Skeletal muscle tissue (tissue), 4 donors: ENCODE results near the gene FUCA1. TPM values are rescaled to one million over a fixed set of nuclear protein-coding genes. Genes with fewer than 3 reads are reported as not detected.

Experiments
- H3K27ac ChIP-seq: one replicate; pipeline ENCODE4 v1.7.0; 2013; ENCODE audit warnings: mild to moderate bottlenecking, low read depth, low read length, inconsistent platforms
- H3K27me3 ChIP-seq, 3 donors: one replicate each; pipeline ENCODE4 v1.7.0; 2013; ENCODE audit warnings: low read length in 3 of 3; ENCODE audit not compliant: control insufficient read depth in 3 of 3, insufficient read depth in 3 of 3
- H3K36me3 ChIP-seq, 3 donors: one replicate each; pipeline ENCODE4 v1.7.0; 2013; ENCODE audit warnings: low read length in 3 of 3; ENCODE audit not compliant: control insufficient read depth in 3 of 3, insufficient read depth in 3 of 3
- H3K4me1 ChIP-seq, 3 donors: one replicate each; pipeline ENCODE4 v1.7.0; 2013; ENCODE audit warnings: low read length in 3 of 3, mild to moderate bottlenecking in 3 of 3; ENCODE audit not compliant: control insufficient read depth in 3 of 3, insufficient read depth in 3 of 3
- H3K4me3 ChIP-seq, 3 donors: one replicate each; pipeline ENCODE4 v1.7.0; 2013; ENCODE audit warnings: low read length in 3 of 3
- H3K9ac ChIP-seq, 3 donors: one replicate each; pipeline ENCODE4 v1.7.0; 2013; ENCODE audit warnings: low read length in 3 of 3, mild to moderate bottlenecking in 3 of 3, moderate library complexity in 2 of 3, low read depth in 1 of 3
- H3K9me3 ChIP-seq, 3 donors: one replicate each; pipeline ENCODE4 v1.7.0; 2013; ENCODE audit warnings: low read length in 3 of 3; ENCODE audit not compliant: control insufficient read depth in 3 of 3
- total RNA-seq: library from RNA; depleted of rRNA; stranded (reverse); fragments of >200 nt; gene quantifications from one replicate; pipeline ENCODE4 v1.2.3, GENCODE V29; 2014
- donor health status: Osteomylitis.

FUCA1 gene
- total RNA-seq, result 21.9 TPM

- H3K4me1 ChIP-seq, result peaks cover 20 to 36% (median 31%) of the 10 kb centered on the region in 3 donors
- peak within 1 kb of the TSS; percentile 74 for H3K27ac ChIP-seq
- H3K4me3 ChIP-seq, result peak within 1 kb of the TSS; percentile 88 to 91 (median 91)
- no peaks in the 10 kb centered on the region for H3K27me3 ChIP-seq
- H3K9me3 ChIP-seq, result no peaks in the 10 kb centered on the region
- H3K36me3 ChIP-seq, result peaks cover 6 to 12% (median 7%) of the 10 kb centered on the region in 3 donors
- H3K9ac ChIP-seq, result peak within 1 kb of the TSS; percentile 90 to 97 (median 95)
Observed at GRCh38 chr1:23867895-23868556, at the start of gene FUCA1. Gene FUCA1, minus strand, starts transcription at chr1:23868290. Its CDS starts 4 bp downstream, at chr1:23868286.

- H3K9ac ChIP-seq, result no peak overlapping the region
- no peak overlapping the region for H3K4me3 ChIP-seq
- peaks cover 10 to 13% (median 10%) of the 10 kb centered on the region in 3 donors for H3K4me1 ChIP-seq
- no peaks in the 10 kb centered on the region for H3K9me3 ChIP-seq
- H3K27me3 ChIP-seq, result no peaks in the 10 kb centered on the region
- no peak overlapping the region for H3K27ac ChIP-seq
- H3K36me3 ChIP-seq, result no peaks in the 10 kb centered on the region
Observed at GRCh38 chr1:23916209-23917131, 48.4 kb upstream of the FUCA1 start.

GRCh38 chr1:23915466-23915865, 47.4 kb upstream of the FUCA1 start:
- H3K4me1 ChIP-seq, result peaks cover 4 to 11% (median 7%) of the 10 kb centered on the region in 3 donors
- no peaks in the 10 kb centered on the region for H3K9me3 ChIP-seq
- H3K4me3 ChIP-seq, result no peak overlapping the region
- H3K9ac ChIP-seq, result no peak overlapping the region
- H3K36me3 ChIP-seq, result no peaks in the 10 kb centered on the region
- peaks cover 0 to 3% (median 2%) of the 10 kb centered on the region in 3 donors for H3K27me3 ChIP-seq
- no peak overlapping the region for H3K27ac ChIP-seq

- Histone ChIP-seq H3K9me3 (no peaks in the 10 kb centered on the region), H3K9ac (no peak overlapping the region), H3K4me1 (peaks cover 0 to 6% (median 3%) of the 10 kb centered on the region in 3 donors), H3K27ac (no peak overlapping the region), H3K27me3 (peaks cover 0 to 4% (median 3%) of the 10 kb centered on the region in 3 donors), H3K4me3 (no peak overlapping the region), H3K36me3 (no peaks in the 10 kb centered on the region)
Observed at GRCh38 chr1:23914921-23915320, 46.8 kb upstream of the FUCA1 start.

- no peaks in the 10 kb centered on the region for H3K9me3 ChIP-seq
- H3K36me3 ChIP-seq, result no peaks in the 10 kb centered on the region
- no peak within 1 kb of the TSS for H3K9ac ChIP-seq
- H3K4me3 ChIP-seq, result no peak within 1 kb of the TSS
- H3K27me3 ChIP-seq, result peaks cover 0 to 17% (median 8%) of the 10 kb centered on the region in 3 donors
- H3K27ac ChIP-seq, result no peak within 1 kb of the TSS
- peaks cover 0 to 4% (median 3%) of the 10 kb centered on the region in 3 donors for H3K4me1 ChIP-seq
Observed at GRCh38 chr1:23913212-23913880, 45.3 kb upstream of the FUCA1 start, which contains the start of gene CNR2. Gene CNR2, minus strand, starts transcription at chr1:23913362. Its CDS starts 37,745 bp downstream, at chr1:23875617.

- H3K9ac ChIP-seq, result no peak overlapping the region
- H3K36me3 ChIP-seq, result no peaks in the 10 kb centered on the region
- peaks cover 0 to 4% (median 3%) of the 10 kb centered on the region in 3 donors for H3K4me1 ChIP-seq
- no peaks in the 10 kb centered on the region for H3K9me3 ChIP-seq
- peaks cover 0 to 17% (median 8%) of the 10 kb centered on the region in 3 donors for H3K27me3 ChIP-seq
- no peak overlapping the region for H3K27ac ChIP-seq
- no peak overlapping the region for H3K4me3 ChIP-seq
Observed at GRCh38 chr1:23911921-23912320, 43.8 kb upstream of the FUCA1 start.

- H3K9me3 ChIP-seq, result no peaks in the 10 kb centered on the region
- H3K4me3 ChIP-seq, result no peak overlapping the region
- H3K27ac ChIP-seq, result no peak overlapping the region
- peaks cover 4 to 18% (median 12%) of the 10 kb centered on the region in 3 donors for H3K27me3 ChIP-seq
- H3K4me1 ChIP-seq, result peaks cover 0 to 4% (median 0%) of the 10 kb centered on the region in 3 donors
- H3K9ac ChIP-seq, result no peak overlapping the region
- no peaks in the 10 kb centered on the region for H3K36me3 ChIP-seq
Observed at GRCh38 chr1:23910553-23911246, 42.6 kb upstream of the FUCA1 start.

- H3K9ac ChIP-seq, result no peak overlapping the region
- H3K36me3 ChIP-seq, result no peaks in the 10 kb centered on the region
- H3K27me3 ChIP-seq, result peaks cover 4 to 22% (median 15%) of the 10 kb centered on the region in 3 donors
- peaks cover 0 to 4% (median 0%) of the 10 kb centered on the region in 3 donors for H3K4me1 ChIP-seq
- no peak overlapping the region for H3K4me3 ChIP-seq
- H3K9me3 ChIP-seq, result no peaks in the 10 kb centered on the region
- no peak overlapping the region for H3K27ac ChIP-seq
Observed at GRCh38 chr1:23910144-23910543, 42.1 kb upstream of the FUCA1 start.

- Histone ChIP-seq H3K4me1 (peaks cover 0 to 4% (median 0%) of the 10 kb centered on the region in 3 donors), H3K4me3 (no peak overlapping the region), H3K36me3 (no peaks in the 10 kb centered on the region), H3K27me3 (peaks cover 8 to 27% (median 22%) of the 10 kb centered on the region in 3 donors), H3K9me3 (no peaks in the 10 kb centered on the region), H3K27ac (no peak overlapping the region), H3K9ac (no peak overlapping the region)
Observed at GRCh38 chr1:23909412-23909811, 41.3 kb upstream of the FUCA1 start.
